GM12801 (cell line): ENCODE results near the gene DLG2.

Experiments used
- CTCF ChIP-seq: IDR thresholded peaks from one replicate; pipeline ENCODE4 v1.5.1; 2011; ENCODE audit warnings: control low read depth; ENCODE audit not compliant: insufficient read length; ENCODE audit errors: extremely low read depth

Gene DLG2

GRCh38 chr11:83543706-83544439 is 2083.3 kb downstream of the DLG2 start:
- TF ChIP-seq CTCF, result no peak

- TF ChIP-seq CTCF, result no peak
Observed at GRCh38 chr11:83542861-83543260, 2084.3 kb downstream of the DLG2 start.

GRCh38 chr11:83540728-83541127 is 2086.4 kb downstream of the DLG2 start:
- TF ChIP-seq CTCF, result no peak

GRCh38 chr11:83540112-83540675 is 2086.9 kb downstream of the DLG2 start:
- no peak for TF ChIP-seq CTCF

GRCh38 chr11:83538286-83538685 is 2088.9 kb downstream of the DLG2 start:
- TF ChIP-seq CTCF, result no peak

- TF ChIP-seq CTCF, result no peak
Observed at GRCh38 chr11:83537131-83537610, 2090.0 kb downstream of the DLG2 start.

- TF ChIP-seq CTCF, result no peak
Observed at GRCh38 chr11:83533166-83533565, 2094.0 kb downstream of the DLG2 start.
